ENCODE measurements around the gene LRRC27. TPM values are rescaled to one million over a fixed set of nuclear protein-coding genes. Genes with fewer than 3 reads are reported as not detected.

The LRRC27 gene
- total RNA-seq, 1 experiment from 2014 or later = 4.1 TPM

DNA sequence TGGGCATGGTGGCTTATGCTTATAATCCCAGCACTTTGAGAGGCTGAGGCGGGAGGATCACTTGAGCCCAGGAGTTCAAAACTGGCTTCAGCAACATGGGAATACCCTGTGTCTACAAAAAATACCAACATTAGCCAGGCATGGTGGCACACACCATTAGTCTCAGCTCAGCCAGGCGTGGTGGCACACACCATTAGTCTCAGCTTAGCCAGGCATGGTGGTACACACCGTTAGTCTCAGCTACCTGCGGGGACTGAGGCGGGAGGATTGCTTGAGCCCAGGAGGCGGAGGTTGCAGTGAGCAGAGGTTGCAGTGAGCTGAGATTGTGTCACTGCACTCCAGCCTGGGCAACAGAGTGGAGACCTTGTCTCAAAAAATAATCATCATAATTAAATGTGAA is 9.0 kb downstream of the LRRC27 start:
- Histone ChIP-seq H4K20me1 (ENCODE audit: insufficient read depth) (no peaks in the 10 kb centered on the region), H3K27ac (ENCODE audit: low read depth, low read length) (no peak overlapping the region), H3K36me3 (ENCODE audit: control insufficient read depth in 1 of 2, insufficient read depth in 2 of 2, low read length in 2 of 2) (no peaks in the 10 kb centered on the region), H3K9ac (ENCODE audit: low read length) (no peak overlapping the region), H2AFZ (ENCODE audit: low read depth, low read length, poor library complexity, severe bottlenecking) (no peak overlapping the region), H3K79me2 (ENCODE audit: insufficient read depth, low read length) (no peaks in the 10 kb centered on the region), H3K9me2 (ENCODE audit: insufficient read depth) (no peaks in the 10 kb centered on the region), H3K4me3 (replicated peaks in 1 of 2; ENCODE audit: low read depth in 1 of 2, low read length in 2 of 2) (no peak overlapping the region), H3K4me1 (ENCODE audit: control insufficient read depth in 1 of 2, insufficient read depth in 2 of 2, low read length in 2 of 2) (no peaks in the 10 kb centered on the region), H3K4me2 (ENCODE audit: low read length) (no peak overlapping the region), H3K9me3 (ENCODE audit: control insufficient read depth in 1 of 2, insufficient read depth in 1 of 2, low read depth in 1 of 2, low read length in 2 of 2) (no peaks in the 10 kb centered on the region), H3K27me3 (ENCODE audit: insufficient read depth, low read length) (no peaks in the 10 kb centered on the region)
- CTCF ChIA-PET = no interaction called here
- DNase-seq (ENCODE audit: low read depth, low spot score) (no peak), ATAC-seq (no peak)
- TF ChIP-seq CEBPB (IDR thresholded peaks at IDR 0.05; ENCODE audit: low read depth) = no peak
- TF ChIP-seq, protein P1, sequence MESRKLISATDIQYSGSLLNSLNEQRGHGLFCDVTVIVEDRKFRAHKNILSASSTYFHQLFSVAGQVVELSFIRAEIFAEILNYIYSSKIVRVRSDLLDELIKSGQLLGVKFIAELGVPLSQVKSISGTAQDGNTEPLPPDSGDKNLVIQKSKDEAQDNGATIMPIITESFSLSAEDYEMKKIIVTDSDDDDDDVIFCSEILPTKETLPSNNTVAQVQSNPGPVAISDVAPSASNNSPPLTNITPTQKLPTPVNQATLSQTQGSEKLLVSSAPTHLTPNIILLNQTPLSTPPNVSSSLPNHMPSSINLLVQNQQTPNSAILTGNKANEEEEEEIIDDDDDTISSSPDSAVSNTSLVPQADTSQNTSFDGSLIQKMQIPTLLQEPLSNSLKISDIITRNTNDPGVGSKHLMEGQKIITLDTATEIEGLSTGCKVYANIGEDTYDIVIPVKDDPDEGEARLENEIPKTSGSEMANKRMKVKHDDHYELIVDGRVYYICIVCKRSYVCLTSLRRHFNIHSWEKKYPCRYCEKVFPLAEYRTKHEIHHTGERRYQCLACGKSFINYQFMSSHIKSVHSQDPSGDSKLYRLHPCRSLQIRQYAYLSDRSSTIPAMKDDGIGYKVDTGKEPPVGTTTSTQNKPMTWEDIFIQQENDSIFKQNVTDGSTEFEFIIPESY (IDR thresholded peaks at IDR 0.05; ENCODE audit: extremely low read depth, insufficient replicate concordance, low read length) = no peak
- no peak for TF ChIP-seq POLR2AphosphoS5 (IDR thresholded peaks at IDR 0.05; ENCODE audit: low read depth, low read length)
- TF ChIP-seq SIN3A (IDR thresholded peaks at IDR 0.05; ENCODE audit: low read depth) = no peak
- BruUV-seq (replicated peaks) = no TSS peak
- intact Hi-C loops (cut with micrococcal nuclease) = no loop called here
- RAD21 ChIA-PET (ENCODE audit: low non-redundant PET in 1 of 2, low total read pairs in 2 of 2, uncharacterized antibody in 2 of 2, unreplicated experiment in 2 of 2) = no interaction called here
- POLR2A ChIA-PET = no interaction called here

DNA sequence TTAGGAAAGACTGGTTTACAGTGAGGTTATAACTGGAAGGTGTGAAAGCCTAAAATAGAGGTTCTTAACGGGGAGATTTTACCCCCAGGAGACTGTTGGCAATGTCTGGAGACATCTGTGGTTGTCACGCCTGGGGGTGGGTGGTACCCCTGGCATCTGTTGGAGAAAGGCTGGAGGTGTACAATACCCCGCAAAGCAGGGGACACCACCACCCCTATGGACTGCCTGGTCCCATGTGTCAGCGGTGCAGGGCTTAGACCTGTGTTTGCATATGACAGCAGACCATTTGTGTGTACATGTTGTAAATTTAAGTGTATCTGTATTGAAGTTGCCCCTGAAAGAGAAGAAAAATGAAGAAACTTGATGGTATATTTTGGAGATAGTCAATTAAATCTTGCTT is 9.8 kb downstream of the LRRC27 start:
- POLR2A ChIA-PET = no interaction called here

More for the DNA sequence above, 9.8 kb downstream of the LRRC27 start:
- Histone ChIP-seq H3K79me2 (ENCODE audit: insufficient read depth, low read length) (no peaks in the 10 kb centered on the region), H2AFZ (ENCODE audit: low read depth, low read length, poor library complexity, severe bottlenecking) (no peak overlapping the region), H3K9me2 (ENCODE audit: insufficient read depth) (no peaks in the 10 kb centered on the region), H3K9ac (ENCODE audit: low read length) (no peak overlapping the region), H3K4me3 (replicated peaks in 1 of 2; ENCODE audit: low read depth in 1 of 2, low read length in 2 of 2) (no peak overlapping the region), H3K9me3 (ENCODE audit: control insufficient read depth in 1 of 2, insufficient read depth in 1 of 2, low read depth in 1 of 2, low read length in 2 of 2) (no peaks in the 10 kb centered on the region), H4K20me1 (ENCODE audit: insufficient read depth) (no peaks in the 10 kb centered on the region), H3K27me3 (ENCODE audit: insufficient read depth, low read length) (no peaks in the 10 kb centered on the region), H3K4me1 (ENCODE audit: control insufficient read depth in 1 of 2, insufficient read depth in 2 of 2, low read length in 2 of 2) (no peaks in the 10 kb centered on the region), H3K4me2 (ENCODE audit: low read length) (no peak overlapping the region), H3K36me3 (ENCODE audit: control insufficient read depth in 1 of 2, insufficient read depth in 2 of 2, low read length in 2 of 2) (no peaks in the 10 kb centered on the region), H3K27ac (ENCODE audit: low read depth, low read length) (no peak overlapping the region)
- ATAC-seq (no peak), DNase-seq (ENCODE audit: low read depth, low spot score) (no peak)
- RAD21 ChIA-PET (ENCODE audit: low non-redundant PET in 1 of 2, low total read pairs in 2 of 2, uncharacterized antibody in 2 of 2, unreplicated experiment in 2 of 2) = no interaction called here
- no peak for TF ChIP-seq JUND (IDR thresholded peaks at IDR 0.05)
- CTCF ChIA-PET = no interaction called here
- BruUV-seq (replicated peaks) = no TSS peak
- intact Hi-C loops (cut with micrococcal nuclease) = no loop called here
